Measurements from ENCODE around the gene MBNL1. TPM values are rescaled to one million over a fixed set of nuclear protein-coding genes. Genes with fewer than 3 reads are reported as not detected.

MBNL1 gene, protein sequence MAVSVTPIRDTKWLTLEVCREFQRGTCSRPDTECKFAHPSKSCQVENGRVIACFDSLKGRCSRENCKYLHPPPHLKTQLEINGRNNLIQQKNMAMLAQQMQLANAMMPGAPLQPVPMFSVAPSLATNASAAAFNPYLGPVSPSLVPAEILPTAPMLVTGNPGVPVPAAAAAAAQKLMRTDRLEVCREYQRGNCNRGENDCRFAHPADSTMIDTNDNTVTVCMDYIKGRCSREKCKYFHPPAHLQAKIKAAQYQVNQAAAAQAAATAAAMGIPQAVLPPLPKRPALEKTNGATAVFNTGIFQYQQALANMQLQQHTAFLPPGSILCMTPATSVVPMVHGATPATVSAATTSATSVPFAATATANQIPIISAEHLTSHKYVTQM
- 364 and 545 TPM in 2 replicates for total RNA-seq

DNA sequence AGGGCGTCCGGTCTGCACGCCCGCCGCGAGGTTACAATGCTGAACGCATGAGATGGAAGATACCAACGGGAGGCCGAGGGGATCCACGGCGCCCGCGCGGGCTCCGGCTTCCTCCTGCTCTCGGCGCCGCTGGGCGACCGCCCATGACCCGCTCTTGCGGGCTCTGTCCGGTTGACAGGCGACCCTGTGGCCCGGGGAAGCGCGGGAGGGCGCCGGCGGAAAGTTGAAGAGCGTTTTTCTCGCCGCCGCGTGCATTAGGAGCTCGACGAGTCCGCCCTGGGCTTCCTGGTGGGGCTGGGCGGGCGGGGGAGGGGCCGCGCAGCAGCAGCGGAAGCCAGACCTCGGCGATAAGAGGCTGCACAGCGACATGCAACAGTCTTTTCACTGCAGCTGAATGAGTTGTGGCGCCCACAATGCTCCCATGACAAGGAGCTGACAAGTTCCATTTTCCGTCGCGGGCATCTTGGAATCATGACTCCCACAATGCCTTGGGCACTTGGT, at the start of gene MBNL1:
MBNL1 (plus strand) TSS at position 375 of the 501 bp plus-strand sequence. CDS start 31,265 bp downstream, outside the sequence.

Measured in aortic smooth muscle cell (primary cell).